ENCODE results near the gene POGLUT3.

POGLUT3 gene

DNA sequence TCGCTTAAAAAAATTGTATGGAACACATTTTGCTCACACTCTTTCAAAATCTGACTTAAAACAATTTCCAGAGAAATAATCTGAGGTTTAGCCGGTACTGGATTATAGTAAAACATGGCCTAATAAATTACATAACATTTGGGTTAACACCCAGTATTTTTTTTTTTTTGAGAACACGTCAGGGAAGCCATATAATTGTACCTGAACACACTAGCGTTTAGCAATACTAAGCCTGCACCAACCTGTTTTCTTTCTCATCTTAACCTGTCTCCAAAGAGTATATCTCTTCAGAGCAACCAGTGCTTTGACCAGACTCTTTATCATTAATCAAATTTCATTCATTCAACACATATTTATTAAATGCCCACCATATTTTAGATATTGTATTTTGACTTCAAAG, 2.0 kb upstream of the POGLUT3 start:
- no peak for DNase-seq

DNA sequence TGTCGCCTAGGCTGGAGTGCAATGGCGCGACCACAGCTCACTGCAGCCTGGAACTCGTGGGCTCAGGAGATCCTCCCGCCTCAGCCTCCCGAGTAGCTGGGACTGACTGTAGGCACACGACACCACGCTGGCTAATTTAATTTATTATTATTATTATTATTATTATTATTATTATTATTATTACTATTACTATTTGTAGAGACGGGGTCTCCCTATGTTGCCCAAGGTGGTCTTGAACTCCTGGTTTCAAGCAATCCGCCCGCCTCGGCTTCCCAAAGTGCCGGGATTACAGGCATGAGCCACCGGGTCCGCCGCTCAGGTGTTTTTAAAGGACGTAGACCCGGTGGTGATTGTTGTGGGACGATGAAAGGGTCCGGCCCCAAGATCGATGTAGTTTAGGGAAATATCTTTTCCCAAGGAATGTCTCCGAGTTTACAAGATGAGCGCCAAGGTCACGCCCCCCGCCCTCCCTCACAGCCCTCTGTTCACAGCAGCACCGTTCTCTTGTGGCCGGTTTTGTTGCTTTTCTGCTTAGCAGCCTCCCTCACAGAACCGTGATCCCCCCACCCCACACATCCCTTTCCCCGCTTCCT, 728 bp upstream of the POGLUT3 start:
- DNase-seq, result no peak

DNA sequence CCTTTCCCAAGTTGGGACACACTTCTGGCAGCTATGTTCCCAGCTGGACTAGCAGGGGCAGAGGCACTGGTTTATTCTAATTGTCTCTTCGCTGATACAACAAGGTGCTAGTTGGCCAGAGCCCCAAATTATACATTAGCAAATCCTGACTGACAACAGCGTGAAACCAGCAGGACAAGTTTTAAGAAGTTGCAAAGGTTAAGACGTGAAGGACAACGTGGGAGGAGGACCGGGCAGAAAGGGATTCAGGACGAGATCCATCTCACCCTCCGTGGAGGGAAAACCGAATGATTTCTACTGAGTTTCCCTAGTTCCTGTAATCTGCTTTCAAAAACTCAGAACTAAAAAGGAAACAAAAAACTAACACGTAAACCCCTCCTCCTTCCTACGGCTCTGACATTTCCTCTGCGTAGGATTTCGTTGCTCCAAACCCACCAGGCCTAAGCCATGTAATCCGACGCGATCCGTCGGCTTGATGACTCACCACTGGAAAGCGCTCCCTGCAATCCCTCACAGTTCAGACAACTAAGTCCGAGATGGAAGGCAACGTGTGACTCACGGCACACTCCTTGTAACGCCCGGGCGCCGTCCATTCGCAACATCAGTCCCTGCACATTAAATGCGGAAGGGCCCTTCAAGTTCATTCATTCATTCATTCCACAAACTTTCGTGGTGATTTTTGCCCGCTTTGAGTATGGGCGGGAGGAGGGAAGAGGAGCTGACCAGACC, 703 bp downstream of the POGLUT3 start:
- peak; percentile 99 for DNase-seq

DNA sequence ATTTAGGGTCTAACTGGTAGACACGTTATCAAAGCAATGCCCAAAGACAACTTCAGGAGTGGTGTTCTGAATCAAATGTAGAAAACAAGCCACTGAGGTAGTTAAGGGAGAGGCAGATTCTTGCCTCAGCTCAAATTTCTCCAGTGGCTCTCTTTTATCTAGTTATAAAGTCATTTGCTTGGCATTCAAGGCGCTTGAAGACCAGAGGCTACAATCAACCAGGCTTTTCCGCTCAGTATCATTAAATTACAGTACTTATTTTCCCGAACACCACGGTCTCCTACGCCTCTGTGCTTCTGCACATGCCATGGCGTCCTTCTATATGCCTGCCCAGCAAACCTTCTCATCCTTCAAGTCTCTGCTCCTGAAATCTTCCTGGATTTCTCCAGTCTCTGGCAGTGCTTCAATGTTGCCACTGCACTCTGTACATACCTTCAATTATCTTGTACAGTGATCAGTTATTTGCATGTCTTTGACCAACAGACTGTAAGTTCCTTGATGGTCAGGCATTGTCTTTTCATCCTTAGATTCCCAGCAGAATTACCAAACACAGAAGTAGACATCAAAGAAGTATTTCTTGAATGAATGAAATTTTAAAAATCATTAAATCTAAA, 1.4 kb downstream of the POGLUT3 start:
- peak; percentile 7 for DNase-seq

GRCh38 chr11:108495326-108495725, 2.9 kb downstream of the POGLUT3 start:
- no peak for DNase-seq

DNA sequence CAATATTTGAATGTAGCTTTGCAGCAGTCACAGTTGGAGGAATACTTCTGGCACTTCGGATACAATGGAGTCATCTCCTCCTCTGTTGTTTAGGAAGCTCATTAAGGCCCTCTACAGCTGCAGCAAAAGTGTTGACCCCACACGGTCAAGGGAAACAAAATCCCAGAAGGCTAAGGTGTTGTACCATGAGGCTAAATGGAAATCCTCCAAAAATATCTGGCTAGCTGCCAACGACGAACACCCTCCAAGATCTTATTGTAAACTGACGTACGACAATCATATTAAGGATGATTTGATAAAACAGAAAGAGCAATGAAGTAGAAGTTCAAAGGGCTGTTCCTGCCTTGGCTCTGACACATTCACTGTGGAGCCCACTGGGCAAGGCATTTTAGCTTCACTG, 4.0 kb downstream of the POGLUT3 start:
- DNase-seq, result no peak

GRCh38 chr11:108491936-108492335, 6.2 kb downstream of the POGLUT3 start:
- no peak for DNase-seq

DNA sequence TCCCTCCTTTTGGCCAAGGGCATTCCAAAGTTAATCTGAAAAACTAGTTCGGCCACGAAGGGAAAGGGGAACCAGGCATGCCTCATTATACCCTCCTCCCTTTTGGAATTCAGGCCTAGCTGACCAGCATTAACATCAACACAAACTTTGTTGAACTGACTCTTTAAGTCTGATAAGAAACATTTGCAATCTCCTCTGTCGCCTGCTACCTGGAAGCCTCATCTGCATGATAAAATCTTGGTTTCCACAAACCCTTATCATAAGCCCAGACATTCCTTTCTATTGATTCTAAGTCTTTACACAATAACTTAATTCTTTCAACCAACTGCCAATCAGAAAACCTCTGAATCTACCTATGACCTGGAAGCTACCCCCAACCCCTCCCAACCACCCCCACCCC, 11.4 kb downstream of the POGLUT3 start:
- DNase-seq, result no peak

- DNase-seq, result no peak
Observed at GRCh38 chr11:108486331-108486730, 11.9 kb downstream of the POGLUT3 start.

- DNase-seq, result no peak
Observed at GRCh38 chr11:108483163-108483562, 15.0 kb downstream of the POGLUT3 start.

DNA sequence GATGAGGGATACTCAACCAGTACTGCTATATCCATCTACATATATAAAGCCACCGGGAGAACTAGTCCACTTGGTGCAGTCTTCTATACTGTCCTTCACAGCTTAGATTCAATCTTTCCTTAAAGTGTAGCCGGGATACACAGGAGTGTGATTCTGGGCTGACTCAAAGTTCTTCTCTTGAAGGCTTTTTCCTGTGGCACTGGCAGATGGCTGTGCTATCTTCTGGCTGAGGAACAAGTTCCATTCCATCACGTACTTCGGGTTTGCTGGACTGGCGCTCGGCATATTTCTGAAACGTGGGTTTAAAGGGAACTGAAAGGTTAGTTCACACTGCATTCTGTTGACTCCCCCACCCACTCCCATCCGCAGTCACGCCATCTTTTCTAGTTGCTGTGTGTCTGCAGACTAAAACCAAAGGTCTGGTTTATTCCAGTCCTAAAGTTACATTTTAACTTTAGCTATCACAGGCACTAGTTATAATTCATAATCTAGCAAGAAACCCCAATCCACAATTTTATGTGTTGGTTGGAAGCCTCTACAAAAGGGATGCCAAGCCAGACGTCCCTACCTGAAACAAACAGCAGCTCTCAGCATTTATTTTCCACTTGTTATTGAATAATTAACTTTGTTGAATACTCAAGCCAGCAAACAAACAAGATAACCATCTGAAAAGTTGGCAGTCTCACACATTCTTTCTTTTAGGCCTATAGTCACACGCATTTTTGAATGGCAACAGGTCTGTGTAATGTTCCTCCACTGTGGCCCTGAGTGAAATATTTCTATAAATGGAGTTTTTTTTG, 23.3 kb downstream of the POGLUT3 start:
- DNase-seq, result no peak

DNA sequence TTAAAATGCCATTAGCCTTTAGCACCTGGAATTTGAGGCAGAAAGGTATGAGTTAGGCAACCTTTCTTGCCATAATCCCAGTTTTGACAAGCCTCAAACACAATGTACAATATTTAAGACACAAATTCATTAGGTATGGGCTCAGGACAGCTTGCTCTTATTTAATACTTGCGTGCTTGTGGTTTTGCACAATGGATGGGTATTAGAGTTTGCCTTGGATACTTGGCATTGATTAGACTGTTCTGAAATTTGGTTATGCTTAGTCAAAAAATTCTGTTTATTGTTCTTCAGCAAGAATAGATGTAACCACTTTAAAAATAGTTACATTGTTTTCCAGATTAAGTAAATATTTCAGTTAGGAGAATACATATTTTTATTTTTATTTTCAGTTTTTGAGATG, 25.5 kb downstream of the POGLUT3 start:
- no peak for DNase-seq

- DNase-seq, result no peak
Observed at GRCh38 chr11:108468478-108468864, 29.7 kb downstream of the POGLUT3 start.

DNA sequence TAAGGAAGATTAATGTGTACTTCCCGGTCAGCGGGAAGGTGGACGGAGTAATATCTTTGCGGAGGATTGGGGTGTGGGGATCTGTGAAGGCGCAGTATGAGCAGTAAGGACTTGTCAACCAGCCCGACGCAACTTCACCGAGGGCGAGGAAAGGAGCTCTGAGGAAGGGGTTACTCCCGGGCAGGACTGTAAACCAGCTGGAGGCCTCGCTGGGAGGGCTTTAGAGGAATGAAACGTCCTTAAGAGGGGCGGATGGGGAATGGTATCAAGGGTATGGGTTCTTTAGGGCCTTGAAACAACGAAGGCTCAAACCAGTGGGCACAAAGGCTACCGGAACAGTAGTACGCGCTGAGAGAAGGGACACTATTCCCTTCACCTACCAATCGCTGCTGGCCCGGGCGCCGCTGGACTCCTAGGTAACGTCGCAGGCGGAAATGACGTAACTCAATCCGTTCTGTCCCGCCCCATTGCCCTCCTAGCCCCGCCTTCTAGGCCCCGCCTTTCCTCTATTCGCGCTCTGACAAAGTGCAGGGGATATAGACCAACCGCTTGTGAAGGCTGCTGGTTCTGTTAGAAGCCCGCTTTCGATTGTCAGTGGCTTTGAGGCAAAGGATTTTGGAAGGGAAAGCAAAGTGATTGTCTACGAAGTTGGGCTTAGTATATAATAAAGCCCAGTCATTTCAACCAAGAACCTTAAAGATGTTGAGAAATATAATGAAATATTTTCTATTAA, 30.9 kb downstream of the POGLUT3 start, which contains the start of gene C11orf65:
Gene C11orf65 (minus strand): TSS at position 439 of the 733 bp plus-strand sequence. CDS start 5,970 bp downstream, outside the sequence.
- peak; percentile 96 for DNase-seq

DNA sequence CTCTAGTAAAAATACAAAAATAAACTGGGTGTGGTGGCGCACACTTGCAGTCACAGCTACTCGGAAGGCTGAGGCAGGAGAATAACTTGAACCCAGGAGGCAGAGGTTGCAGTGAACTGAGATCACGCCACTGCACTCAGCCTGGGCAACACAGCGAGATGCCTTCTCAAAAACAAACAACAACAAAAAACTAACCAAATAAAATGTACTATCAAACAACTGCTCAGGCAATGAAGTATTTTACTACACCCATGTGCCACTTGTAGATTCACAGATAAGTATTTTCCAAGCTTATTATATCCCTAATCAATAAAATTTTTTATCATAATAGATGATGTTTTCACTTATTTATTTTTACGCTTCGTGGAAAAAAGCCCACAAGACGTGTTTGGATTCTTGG, 31.8 kb downstream of the POGLUT3 start:
- DNase-seq, result no peak

DNA sequence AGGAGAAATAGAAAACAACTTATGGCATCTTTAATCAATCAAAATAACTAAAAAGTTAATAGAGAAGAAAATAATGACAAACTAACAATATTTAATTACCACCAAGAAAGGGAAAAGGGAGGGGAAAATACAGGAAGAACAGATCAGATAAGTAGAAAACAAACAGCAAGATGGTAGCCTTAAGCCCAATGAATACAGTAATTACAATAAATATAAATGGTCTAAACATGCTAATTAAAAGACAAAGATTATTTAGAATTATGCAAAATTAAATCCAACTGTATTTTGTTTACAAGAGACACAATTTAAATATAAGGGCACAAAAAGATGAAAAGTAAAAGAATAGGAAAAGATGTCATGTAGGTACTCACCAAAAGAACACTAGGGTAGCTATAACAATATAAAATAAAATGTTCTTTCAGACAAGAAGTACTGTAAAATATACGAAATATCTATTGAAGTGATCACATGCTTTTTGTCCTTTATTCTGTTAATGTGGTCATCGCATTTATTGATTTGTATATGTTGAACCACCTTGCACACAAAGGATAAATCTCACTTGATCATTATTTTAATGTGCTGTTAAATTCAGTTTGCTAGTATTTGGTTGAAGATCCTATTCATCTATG, 44.9 kb downstream of the POGLUT3 start:
- DNase-seq, result no peak

All from fibroblast of skin of back (primary cell).